ENCODE data around the gene FSTL4.

Gene FSTL4

GRCh38 chr5:133337795-133338445 is 274.4 kb downstream of the FSTL4 start (continued):
- TF ChIP-seq TSHZ2 (CRISPR knock-in tag; IDR thresholded peaks at IDR 0.05): no peak
- TF ChIP-seq BACH2 (CRISPR knock-in tag; IDR thresholded peaks at IDR 0.05; ENCODE audit: borderline replicate concordance): no peak

GRCh38 chr5:133336969-133337410 is 275.4 kb downstream of the FSTL4 start:
- no peak for TF ChIP-seq TOX (CRISPR knock-in tag; IDR thresholded peaks at IDR 0.05; ENCODE audit: borderline replicate concordance)
- no peak for TF ChIP-seq ZNF8 (CRISPR knock-in tag; IDR thresholded peaks at IDR 0.05)
- TF ChIP-seq CREB5 (CRISPR knock-in tag; IDR thresholded peaks at IDR 0.05; ENCODE audit: low read depth): no peak
- no peak for TF ChIP-seq CSDC2 (CRISPR knock-in tag; IDR thresholded peaks at IDR 0.05)
- TF ChIP-seq ESRRG (CRISPR knock-in tag; IDR thresholded peaks at IDR 0.05): no peak
- TF ChIP-seq, protein P1, sequence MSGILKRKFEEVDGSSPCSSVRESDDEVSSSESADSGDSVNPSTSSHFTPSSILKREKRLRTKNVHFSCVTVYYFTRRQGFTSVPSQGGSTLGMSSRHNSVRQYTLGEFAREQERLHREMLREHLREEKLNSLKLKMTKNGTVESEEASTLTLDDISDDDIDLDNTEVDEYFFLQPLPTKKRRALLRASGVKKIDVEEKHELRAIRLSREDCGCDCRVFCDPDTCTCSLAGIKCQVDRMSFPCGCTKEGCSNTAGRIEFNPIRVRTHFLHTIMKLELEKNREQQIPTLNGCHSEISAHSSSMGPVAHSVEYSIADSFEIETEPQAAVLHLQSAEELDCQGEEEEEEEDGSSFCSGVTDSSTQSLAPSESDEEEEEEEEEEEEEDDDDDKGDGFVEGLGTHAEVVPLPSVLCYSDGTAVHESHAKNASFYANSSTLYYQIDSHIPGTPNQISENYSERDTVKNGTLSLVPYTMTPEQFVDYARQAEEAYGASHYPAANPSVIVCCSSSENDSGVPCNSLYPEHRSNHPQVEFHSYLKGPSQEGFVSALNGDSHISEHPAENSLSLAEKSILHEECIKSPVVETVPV (CRISPR knock-in tag; IDR thresholded peaks at IDR 0.05): no peak
- ATAC-seq: no peak

- no peak for TF ChIP-seq ESRRG (CRISPR knock-in tag; IDR thresholded peaks at IDR 0.05)
- TF ChIP-seq BACH2 (CRISPR knock-in tag; IDR thresholded peaks at IDR 0.05; ENCODE audit: borderline replicate concordance): no peak
- no peak for TF ChIP-seq ZFP3 (CRISPR knock-in tag; IDR thresholded peaks at IDR 0.05)
- TF ChIP-seq PPARA (CRISPR knock-in tag; IDR thresholded peaks at IDR 0.05; ENCODE audit: borderline replicate concordance): no peak
- no peak for TF ChIP-seq OSR1 (CRISPR knock-in tag; IDR thresholded peaks at IDR 0.05)
- TF ChIP-seq ZNF8 (CRISPR knock-in tag; IDR thresholded peaks at IDR 0.05): no peak
- no peak for TF ChIP-seq TOX (CRISPR knock-in tag; IDR thresholded peaks at IDR 0.05; ENCODE audit: borderline replicate concordance)
- no peak for TF ChIP-seq ARNTL (CRISPR knock-in tag; IDR thresholded peaks at IDR 0.05; ENCODE audit: borderline replicate concordance, low read depth)
- no peak for TF ChIP-seq CSDC2 (CRISPR knock-in tag; IDR thresholded peaks at IDR 0.05)
- TF ChIP-seq GLIS3 (CRISPR knock-in tag; IDR thresholded peaks at IDR 0.05): no peak
- TF ChIP-seq, protein P1 (CRISPR knock-in tag; IDR thresholded peaks at IDR 0.05): no peak
- no peak for TF ChIP-seq ZNF565 (CRISPR knock-in tag; conservative IDR thresholded peaks at IDR 0.05; ENCODE audit: low read depth)
- TF ChIP-seq ZC3H10 (CRISPR knock-in tag; IDR thresholded peaks at IDR 0.05): no peak
- no peak for TF ChIP-seq ZFP30 (CRISPR knock-in tag; IDR thresholded peaks at IDR 0.05)
- TF ChIP-seq POU6F1 (CRISPR knock-in tag; IDR thresholded peaks at IDR 0.05; ENCODE audit: borderline replicate concordance, low read depth): no peak
- TF ChIP-seq TCF4 (CRISPR knock-in tag; IDR thresholded peaks at IDR 0.05; ENCODE audit: borderline replicate concordance): no peak
- TF ChIP-seq PATZ1 (CRISPR knock-in tag; IDR thresholded peaks at IDR 0.05; ENCODE audit: borderline replicate concordance): no peak
- TF ChIP-seq ISL1 (CRISPR knock-in tag; IDR thresholded peaks at IDR 0.05): no peak
- no peak for TF ChIP-seq SNAI2 (CRISPR knock-in tag; IDR thresholded peaks at IDR 0.05)
- TF ChIP-seq RARB (CRISPR knock-in tag; IDR thresholded peaks at IDR 0.05): no peak
- no peak for ATAC-seq
These were observed 276.0 kb downstream of the FSTL4 start for GRCh38 chr5:133336121-133336968.
